IMR-90 (cell line): ENCODE data around the gene SYNPR.

Experiments used
- CTCF ChIP-seq: conservative IDR thresholded peaks from 2 replicates; pipeline ENCODE4 v1.5.1; 2012; ENCODE audit warnings: mild to moderate bottlenecking, low read depth, low read length, improper control_type of control experiment
- ELK1 ChIP-seq: fragments of 150-350 bp; IDR thresholded peaks from 2 replicates; pipeline ENCODE4 v1.6.1; 2016; ENCODE audit warnings: low read depth, mild to moderate bottlenecking, low read length, moderate library complexity, borderline replicate concordance
- POLR2A ChIP-seq: IDR thresholded peaks from 2 replicates; pipeline ENCODE4 v1.6.1; 2012; ENCODE audit warnings: mild to moderate bottlenecking, low read depth, low read length

GRCh38 chr3:63528325-63529000 is 250.4 kb downstream of the SYNPR start:
- TF ChIP-seq ELK1 (no peak), CTCF (no peak), POLR2A (no peak)
